NCI-H526 (cell line): ENCODE data around the gene PPP2R1A.
"Not testable (repeated sequence)": the region's sequence is repeated elsewhere in the genome, so short reads cannot be mapped to it uniquely, and the experiment has no call there.

ENCODE experiments used
- DNase-seq, 2 experiments: peaks; one replicate each; lab custom pipeline; 2025; lab: John Stamatoyannopoulos, UW

Gene PPP2R1A

GRCh38 chr19:52200755-52201391 lies 11.0 kb downstream of the PPP2R1A start:
- DNase-seq = not testable (repeated sequence)

GRCh38 chr19:52206481-52206880 lies 16.6 kb downstream of the PPP2R1A start:
- no peak for DNase-seq

GRCh38 chr19:52211203-52211602 lies 21.4 kb downstream of the PPP2R1A start:
- DNase-seq = no peak

GRCh38 chr19:52211926-52212571 lies 22.2 kb downstream of the PPP2R1A start:
- DNase-seq = no peak

GRCh38 chr19:52212572-52213255 lies 22.9 kb downstream of the PPP2R1A start:
- no peak for DNase-seq

GRCh38 chr19:52214241-52214640 lies 24.4 kb downstream of the PPP2R1A start:
- DNase-seq = no peak

GRCh38 chr19:52216401-52216800 lies 26.5 kb downstream of the PPP2R1A start:
- DNase-seq = no peak

GRCh38 chr19:52217576-52217975 lies 27.7 kb downstream of the PPP2R1A start:
- no peak for DNase-seq

- DNase-seq = no peak
Measured at GRCh38 chr19:52219611-52220010, 29.8 kb downstream of the PPP2R1A start.

- DNase-seq = no peak
Measured at GRCh38 chr19:52221031-52221430, 31.2 kb downstream of the PPP2R1A start.

- DNase-seq = no peak
Measured at GRCh38 chr19:52221831-52222375, 32.1 kb downstream of the PPP2R1A start.

GRCh38 chr19:52224211-52224610 lies 34.4 kb downstream of the PPP2R1A start:
- DNase-seq = no peak

GRCh38 chr19:52226652-52227051 lies 36.8 kb downstream of the PPP2R1A start:
- no peak for DNase-seq

GRCh38 chr19:52227196-52227940 lies 37.5 kb downstream of the PPP2R1A start:
- DNase-seq = no peak

- DNase-seq = no peak
Measured at GRCh38 chr19:52227980-52228379, 38.1 kb downstream of the PPP2R1A start.

- DNase-seq = no peak
Measured at GRCh38 chr19:52229524-52229923, 39.7 kb downstream of the PPP2R1A start.

- DNase-seq = no peak
Measured at GRCh38 chr19:52230685-52231084, 40.8 kb downstream of the PPP2R1A start.

- no peak for DNase-seq
Measured at GRCh38 chr19:52231154-52231910, 41.5 kb downstream of the PPP2R1A start.

GRCh38 chr19:52234406-52234805 lies 44.6 kb downstream of the PPP2R1A start:
- no peak for DNase-seq

- DNase-seq = peak in 1 of 2 experiments; percentile 17
Measured at GRCh38 chr19:52237197-52237596, 47.3 kb downstream of the PPP2R1A start.

- peak; percentile 43 to 76 for DNase-seq
Measured at GRCh38 chr19:52237771-52238400, 48.0 kb downstream of the PPP2R1A start.
